NB4 (cell line): ENCODE results near the gene KIRREL1.

Source experiments
- MYC ChIP-seq: IDR thresholded peaks from 2 replicates; pipeline ENCODE4 v1.6.1; 2011; ENCODE audit warnings: low read depth, low read length
- POLR2A ChIP-seq: IDR thresholded peaks from 2 replicates; pipeline ENCODE4 v1.6.1; 2011; ENCODE audit warnings: mild to moderate bottlenecking; ENCODE audit not compliant: insufficient read length; ENCODE audit errors: extremely low read depth
- TF ChIP-seq, protein P1 (sequence below): IDR thresholded peaks from 2 replicates; pipeline ENCODE4 v1.6.1; 2011; ENCODE audit warnings: low read depth, low read length
- TF ChIP-seq, protein P2 (sequence below): IDR thresholded peaks from one replicate; pipeline ENCODE4 v1.5.1; 2012; ENCODE audit warnings: low read depth, low read length

DNA sequence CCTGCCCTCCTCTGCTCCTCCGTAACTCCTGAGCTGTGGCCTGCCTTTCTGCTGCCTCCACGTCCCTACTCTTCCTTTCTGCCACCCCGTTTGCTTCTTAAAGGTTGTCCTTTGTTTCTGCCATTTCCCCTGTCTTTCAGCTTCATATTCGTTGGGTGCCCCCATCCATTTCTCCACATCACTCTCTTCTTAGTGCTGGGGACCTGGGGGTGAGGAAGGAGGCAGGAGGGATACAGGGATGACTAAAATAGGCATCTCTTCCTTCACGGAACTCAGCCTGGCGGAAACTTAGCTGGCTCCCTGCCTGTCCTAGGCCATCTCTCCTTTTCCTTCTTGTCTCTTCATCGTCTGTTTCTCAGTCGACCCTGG lies 120.3 kb downstream of the KIRREL1 start:
- TF ChIP-seq, protein P1, sequence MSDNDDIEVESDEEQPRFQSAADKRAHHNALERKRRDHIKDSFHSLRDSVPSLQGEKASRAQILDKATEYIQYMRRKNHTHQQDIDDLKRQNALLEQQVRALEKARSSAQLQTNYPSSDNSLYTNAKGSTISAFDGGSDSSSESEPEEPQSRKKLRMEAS, result no peak
- TF ChIP-seq, protein P2, sequence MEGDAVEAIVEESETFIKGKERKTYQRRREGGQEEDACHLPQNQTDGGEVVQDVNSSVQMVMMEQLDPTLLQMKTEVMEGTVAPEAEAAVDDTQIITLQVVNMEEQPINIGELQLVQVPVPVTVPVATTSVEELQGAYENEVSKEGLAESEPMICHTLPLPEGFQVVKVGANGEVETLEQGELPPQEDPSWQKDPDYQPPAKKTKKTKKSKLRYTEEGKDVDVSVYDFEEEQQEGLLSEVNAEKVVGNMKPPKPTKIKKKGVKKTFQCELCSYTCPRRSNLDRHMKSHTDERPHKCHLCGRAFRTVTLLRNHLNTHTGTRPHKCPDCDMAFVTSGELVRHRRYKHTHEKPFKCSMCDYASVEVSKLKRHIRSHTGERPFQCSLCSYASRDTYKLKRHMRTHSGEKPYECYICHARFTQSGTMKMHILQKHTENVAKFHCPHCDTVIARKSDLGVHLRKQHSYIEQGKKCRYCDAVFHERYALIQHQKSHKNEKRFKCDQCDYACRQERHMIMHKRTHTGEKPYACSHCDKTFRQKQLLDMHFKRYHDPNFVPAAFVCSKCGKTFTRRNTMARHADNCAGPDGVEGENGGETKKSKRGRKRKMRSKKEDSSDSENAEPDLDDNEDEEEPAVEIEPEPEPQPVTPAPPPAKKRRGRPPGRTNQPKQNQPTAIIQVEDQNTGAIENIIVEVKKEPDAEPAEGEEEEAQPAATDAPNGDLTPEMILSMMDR, result no peak
- no peak for TF ChIP-seq POLR2A
- no peak for TF ChIP-seq MYC
